Measurements from ENCODE around the gene ZNRF1.

Gene ZNRF1

GRCh38 chr16:75048530-75048929 is 49.7 kb downstream of the ZNRF1 start:
- TF ChIP-seq FOXP2 (optimal IDR thresholded peaks at IDR 0.05; ENCODE audit: control extremely low read depth, extremely low read length, insufficient read depth): no peak
- TF ChIP-seq EZH2 (IDR thresholded peaks at IDR 0.05): no peak
- no peak for TF ChIP-seq POLR2AphosphoS5 (IDR thresholded peaks at IDR 0.05; ENCODE audit: borderline replicate concordance, low read depth, low read length)
- DNase-seq (ENCODE audit: low read depth, low spot score): no peak
- no peaks in the 10 kb centered on the region for H3K36me3 ChIP-seq (ENCODE audit: insufficient read depth, low read length)
- H3K27ac ChIP-seq: no peak overlapping the region
- H3K9me3 ChIP-seq (ENCODE audit: low read depth, low read length): no peaks in the 10 kb centered on the region
- no peak overlapping the region for H3K9ac ChIP-seq (ENCODE audit: insufficient read length)
- H3K4me3 ChIP-seq: no peak overlapping the region

DNA sequence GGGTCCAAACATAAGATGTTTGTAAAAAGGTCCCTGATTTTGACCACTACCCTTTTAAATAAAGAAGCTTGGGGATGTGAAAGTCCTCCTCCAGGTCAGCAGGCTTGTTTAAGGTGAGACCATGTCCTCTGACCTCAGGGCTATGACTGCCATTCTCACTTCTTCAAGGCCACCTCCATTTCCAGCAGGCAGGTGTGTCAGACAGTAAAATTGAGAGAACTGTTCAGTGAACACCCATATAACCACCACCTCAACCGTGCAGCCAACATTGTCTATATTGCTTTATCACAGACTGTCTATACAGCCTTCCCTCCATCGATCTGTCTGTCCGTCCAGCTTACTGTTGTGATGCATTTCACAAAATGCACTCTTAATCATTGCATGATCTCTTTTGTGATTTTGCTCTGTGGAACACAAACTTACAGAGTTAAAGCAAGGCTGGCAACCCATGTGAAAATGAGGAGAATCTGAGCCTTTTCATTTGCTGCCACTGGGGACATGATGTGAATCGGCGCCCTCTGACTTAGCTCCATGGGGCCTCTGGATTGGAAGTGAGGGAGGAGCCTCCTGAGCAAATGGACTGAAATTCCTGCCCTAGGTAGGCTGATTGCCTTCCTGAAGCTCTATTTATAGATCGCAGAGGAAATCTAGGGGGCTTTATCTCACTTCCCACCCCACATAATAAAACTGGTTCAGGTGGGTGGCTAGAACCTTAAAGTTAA is 53.8 kb downstream of the ZNRF1 start:
- no peak overlapping the region for H3K9ac ChIP-seq (ENCODE audit: insufficient read length)
- H3K36me3 ChIP-seq (ENCODE audit: insufficient read depth, low read length): no peaks in the 10 kb centered on the region
- H3K4me3 ChIP-seq: no peak overlapping the region
- no peak for TF ChIP-seq EZH2 (IDR thresholded peaks at IDR 0.05)
- no peak for TF ChIP-seq FOXP2 (optimal IDR thresholded peaks at IDR 0.05; ENCODE audit: control extremely low read depth, extremely low read length, insufficient read depth)
- TF ChIP-seq POLR2AphosphoS5 (IDR thresholded peaks at IDR 0.05; ENCODE audit: borderline replicate concordance, low read depth, low read length): no peak
- no peak for DNase-seq (ENCODE audit: low read depth, low spot score)
- H3K9me3 ChIP-seq (ENCODE audit: low read depth, low read length): no peaks in the 10 kb centered on the region
- no peak overlapping the region for H3K27ac ChIP-seq

GRCh38 chr16:75053791-75054555 is 55.1 kb downstream of the ZNRF1 start:
- no peaks in the 10 kb centered on the region for H3K9me3 ChIP-seq (ENCODE audit: low read depth, low read length)
- DNase-seq (ENCODE audit: low read depth, low spot score): no peak
- no peak overlapping the region for H3K27ac ChIP-seq
- no peaks in the 10 kb centered on the region for H3K36me3 ChIP-seq (ENCODE audit: insufficient read depth, low read length)
- H3K4me3 ChIP-seq: no peak overlapping the region
- no peak overlapping the region for H3K9ac ChIP-seq (ENCODE audit: insufficient read length)
- TF ChIP-seq EZH2 (IDR thresholded peaks at IDR 0.05) (no peak), POLR2AphosphoS5 (IDR thresholded peaks at IDR 0.05; ENCODE audit: borderline replicate concordance, low read depth, low read length) (no peak), FOXP2 (optimal IDR thresholded peaks at IDR 0.05; ENCODE audit: control extremely low read depth, extremely low read length, insufficient read depth) (no peak)

- no peak for DNase-seq (ENCODE audit: low read depth, low spot score)
- H3K9me3 ChIP-seq (ENCODE audit: low read depth, low read length): no peaks in the 10 kb centered on the region
- no peaks in the 10 kb centered on the region for H3K36me3 ChIP-seq (ENCODE audit: insufficient read depth, low read length)
- no peak overlapping the region for H3K9ac ChIP-seq (ENCODE audit: insufficient read length)
- H3K4me3 ChIP-seq: no peak overlapping the region
- TF ChIP-seq EZH2 (IDR thresholded peaks at IDR 0.05) (no peak), FOXP2 (optimal IDR thresholded peaks at IDR 0.05; ENCODE audit: control extremely low read depth, extremely low read length, insufficient read depth) (no peak), POLR2AphosphoS5 (IDR thresholded peaks at IDR 0.05; ENCODE audit: borderline replicate concordance, low read depth, low read length) (no peak)
- no peak overlapping the region for H3K27ac ChIP-seq
Observed at GRCh38 chr16:75054556-75054947, 55.7 kb downstream of the ZNRF1 start.

- no peak for TF ChIP-seq POLR2AphosphoS5 (IDR thresholded peaks at IDR 0.05; ENCODE audit: borderline replicate concordance, low read depth, low read length)
- TF ChIP-seq EZH2 (IDR thresholded peaks at IDR 0.05): no peak
- TF ChIP-seq FOXP2 (optimal IDR thresholded peaks at IDR 0.05; ENCODE audit: control extremely low read depth, extremely low read length, insufficient read depth): no peak
- Histone ChIP-seq H3K4me3 (no peak overlapping the region), H3K36me3 (ENCODE audit: insufficient read depth, low read length) (no peaks in the 10 kb centered on the region), H3K9me3 (ENCODE audit: low read depth, low read length) (no peaks in the 10 kb centered on the region), H3K27ac (no peak overlapping the region), H3K9ac (ENCODE audit: insufficient read length) (no peak overlapping the region)
- no peak for DNase-seq (ENCODE audit: low read depth, low spot score)
Observed at GRCh38 chr16:75058806-75059205, 60.0 kb downstream of the ZNRF1 start.

- Histone ChIP-seq H3K4me3 (no peak overlapping the region), H3K27ac (no peak overlapping the region), H3K36me3 (ENCODE audit: insufficient read depth, low read length) (no peaks in the 10 kb centered on the region), H3K9me3 (ENCODE audit: low read depth, low read length) (no peaks in the 10 kb centered on the region), H3K9ac (ENCODE audit: insufficient read length) (no peak overlapping the region)
- TF ChIP-seq FOXP2 (optimal IDR thresholded peaks at IDR 0.05; ENCODE audit: control extremely low read depth, extremely low read length, insufficient read depth): no peak
- no peak for TF ChIP-seq EZH2 (IDR thresholded peaks at IDR 0.05)
- TF ChIP-seq POLR2AphosphoS5 (IDR thresholded peaks at IDR 0.05; ENCODE audit: borderline replicate concordance, low read depth, low read length): no peak
- no peak for DNase-seq (ENCODE audit: low read depth, low spot score)
Observed at GRCh38 chr16:75059411-75059810, 60.6 kb downstream of the ZNRF1 start.

- TF ChIP-seq EZH2 (IDR thresholded peaks at IDR 0.05): no peak
- TF ChIP-seq POLR2AphosphoS5 (IDR thresholded peaks at IDR 0.05; ENCODE audit: borderline replicate concordance, low read depth, low read length): no peak
- no peak for TF ChIP-seq FOXP2 (optimal IDR thresholded peaks at IDR 0.05; ENCODE audit: control extremely low read depth, extremely low read length, insufficient read depth)
- H3K27ac ChIP-seq: no peak overlapping the region
- no peak overlapping the region for H3K4me3 ChIP-seq
- DNase-seq (ENCODE audit: low read depth, low spot score): no peak
- no peaks in the 10 kb centered on the region for H3K9me3 ChIP-seq (ENCODE audit: low read depth, low read length)
- H3K36me3 ChIP-seq (ENCODE audit: insufficient read depth, low read length): no peaks in the 10 kb centered on the region
- no peak overlapping the region for H3K9ac ChIP-seq (ENCODE audit: insufficient read length)
Observed at GRCh38 chr16:75060723-75061122, 61.9 kb downstream of the ZNRF1 start.

DNA sequence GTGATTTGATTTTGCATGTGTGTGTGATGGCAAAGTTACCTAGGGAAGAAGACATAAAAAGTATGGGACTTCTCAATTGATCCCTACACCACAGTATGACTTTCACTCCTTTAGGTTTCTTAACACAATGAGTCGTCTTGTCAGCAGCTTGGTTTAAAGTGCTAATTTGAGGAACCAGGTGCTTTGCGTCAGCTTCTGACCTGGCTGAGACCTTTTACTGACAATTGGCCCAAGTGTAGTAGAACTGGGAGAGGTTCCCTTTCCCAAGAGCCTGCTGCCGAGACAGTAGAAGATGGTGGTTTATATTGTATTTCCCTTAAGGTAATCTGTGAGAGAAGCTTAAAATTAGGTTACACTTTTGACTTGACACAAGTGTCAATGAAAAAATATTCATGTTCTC is 62.8 kb downstream of the ZNRF1 start:
- Histone ChIP-seq H3K9ac (ENCODE audit: insufficient read length) (no peak overlapping the region), H3K36me3 (ENCODE audit: insufficient read depth, low read length) (no peaks in the 10 kb centered on the region), H3K9me3 (ENCODE audit: low read depth, low read length) (no peaks in the 10 kb centered on the region), H3K4me3 (no peak overlapping the region), H3K27ac (no peak overlapping the region)
- no peak for TF ChIP-seq EZH2 (IDR thresholded peaks at IDR 0.05)
- TF ChIP-seq POLR2AphosphoS5 (IDR thresholded peaks at IDR 0.05; ENCODE audit: borderline replicate concordance, low read depth, low read length): no peak
- TF ChIP-seq FOXP2 (optimal IDR thresholded peaks at IDR 0.05; ENCODE audit: control extremely low read depth, extremely low read length, insufficient read depth): no peak
- DNase-seq (ENCODE audit: low read depth, low spot score): no peak
